GM19023 (cell line): ENCODE results near the gene ZMAT5.

Experiments used
- ATAC-seq: cut with Tn5 transposase; IDR thresholded peaks from one replicate; pipeline ENCODE4 v1.9.1; 2021; ENCODE audit warnings: mild to moderate bottlenecking, moderate library complexity; ENCODE audit not compliant: unreplicated experiment

The ZMAT5 gene

DNA sequence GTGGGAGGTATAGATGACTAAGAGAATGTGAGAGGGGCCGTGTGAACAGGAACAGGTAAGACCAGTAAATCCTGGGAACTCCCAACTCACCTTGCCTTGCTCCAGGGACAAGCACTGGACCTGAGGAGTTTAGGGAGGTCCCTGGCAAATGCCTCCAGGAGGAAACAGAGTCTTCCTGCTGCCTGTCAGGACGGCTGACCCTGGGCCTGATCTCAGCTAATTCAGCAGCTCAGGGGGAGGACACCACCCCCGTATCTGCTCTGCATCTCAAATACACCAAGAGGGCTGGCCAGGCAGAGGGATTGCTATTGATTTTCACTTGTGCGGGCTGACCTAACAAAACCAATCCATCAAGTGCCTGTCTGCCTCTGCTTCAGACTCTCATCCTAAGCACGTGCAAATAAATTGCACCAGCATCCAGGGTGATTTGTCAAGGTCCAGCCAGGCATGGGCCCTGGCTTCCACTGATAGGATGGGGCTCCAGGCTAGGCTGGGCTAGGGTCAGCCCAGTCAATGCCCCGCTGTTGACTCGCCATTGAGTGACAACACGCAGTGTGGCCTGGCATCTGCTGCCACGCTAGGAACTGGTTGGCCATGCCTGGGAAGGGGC lies 20.7 kb upstream of the ZMAT5 start:
- ATAC-seq, result no peak

DNA sequence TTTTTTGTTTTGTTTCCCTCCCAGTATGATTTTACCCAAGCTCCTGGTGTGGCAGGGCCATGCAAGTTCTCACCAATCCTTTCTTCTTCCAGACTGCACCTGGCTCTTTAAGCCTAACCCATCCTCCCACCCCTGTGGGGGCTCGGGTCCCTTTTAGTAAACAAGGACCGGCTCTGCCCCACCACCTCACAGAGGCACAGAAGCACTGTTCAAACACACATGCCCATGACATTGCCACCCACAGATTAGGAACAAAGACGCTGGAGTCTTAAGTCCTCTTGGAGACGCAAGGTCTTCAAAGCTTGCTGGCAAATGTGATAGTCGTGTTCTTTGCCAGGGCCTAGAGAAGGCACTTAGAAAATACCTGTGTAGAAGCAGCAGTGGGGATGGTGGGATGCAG lies 19.2 kb upstream of the ZMAT5 start:
- no peak for ATAC-seq

DNA sequence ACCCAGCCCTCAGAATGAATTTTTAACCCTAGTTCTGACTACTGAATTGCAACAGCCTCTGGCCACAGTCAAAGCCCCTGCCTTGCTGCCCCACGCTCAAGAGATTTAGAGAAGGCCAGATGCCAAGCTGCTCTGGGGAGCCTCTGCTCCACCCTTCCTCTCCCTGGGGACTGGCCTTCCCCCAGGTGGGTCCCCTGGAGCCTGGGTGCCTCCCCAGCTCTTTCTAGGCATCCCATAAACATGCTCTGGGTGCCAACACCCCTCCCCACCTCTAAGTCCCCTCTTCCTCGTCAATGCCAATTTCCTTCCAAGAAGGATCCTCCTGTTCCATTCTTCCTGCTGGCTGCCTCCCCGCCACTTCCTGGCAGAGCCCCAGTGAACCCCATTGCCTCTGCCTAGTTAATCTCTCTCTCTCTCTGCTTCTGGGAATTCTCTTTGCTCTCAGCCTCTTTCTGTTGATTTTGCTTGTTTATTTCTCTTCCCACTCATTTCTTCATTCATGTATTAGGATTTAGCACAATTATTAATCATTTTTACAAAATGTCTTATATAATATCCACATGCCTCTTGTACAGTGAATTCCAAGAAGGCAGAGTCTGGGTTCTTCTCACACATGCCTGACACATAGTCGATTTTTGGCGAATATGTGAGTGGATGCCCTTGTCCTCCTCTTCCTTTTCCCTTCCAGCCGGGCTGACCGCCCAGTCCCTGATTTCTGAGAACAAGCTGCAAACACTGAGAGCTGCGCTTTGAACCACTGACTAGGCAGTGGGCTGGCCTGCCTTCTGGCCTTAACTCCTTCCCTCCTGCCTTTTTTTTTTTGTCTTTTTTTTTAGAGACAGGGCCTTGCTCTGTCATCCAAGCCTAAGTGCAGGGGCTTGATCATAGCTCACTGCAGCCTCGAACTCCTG lies 17.9 kb upstream of the ZMAT5 start:
- no peak for ATAC-seq

DNA sequence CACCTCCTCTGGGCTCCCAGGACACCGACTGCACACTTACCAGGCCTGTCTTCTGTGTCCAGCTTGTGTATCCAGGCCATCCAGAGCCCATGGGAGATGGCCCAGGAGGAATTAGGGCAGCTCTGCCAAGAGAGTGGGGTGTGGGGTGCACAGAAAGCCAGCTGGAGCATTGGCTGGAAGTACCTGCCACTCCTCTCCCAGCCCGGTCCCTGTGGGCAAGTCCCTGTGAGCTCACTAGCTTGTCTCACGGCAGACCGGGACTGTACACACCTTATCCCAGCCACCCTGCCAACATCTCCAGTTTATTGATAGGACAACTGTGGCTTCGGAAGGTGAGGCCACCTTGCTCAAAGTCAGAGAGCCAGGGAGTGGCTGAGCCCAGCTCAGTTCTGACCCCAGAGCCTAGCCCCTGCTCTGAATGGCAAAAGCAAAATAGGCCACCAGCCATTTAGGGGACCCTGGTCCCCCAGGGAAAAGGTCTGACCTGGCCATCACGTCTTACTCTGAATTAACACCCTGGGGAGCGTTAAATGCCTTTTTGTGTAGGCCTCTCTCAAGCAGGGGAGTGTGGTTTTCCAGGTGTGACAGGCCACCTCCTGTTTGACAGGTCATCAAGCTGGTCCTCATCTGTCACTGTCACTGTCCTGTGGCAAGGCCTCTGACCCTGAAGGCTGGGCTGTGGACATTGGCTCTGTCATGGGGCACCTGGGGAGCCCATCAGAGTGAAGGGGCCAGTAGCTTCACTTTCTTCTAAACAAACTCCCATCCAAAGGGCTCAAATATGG lies 15.4 kb upstream of the ZMAT5 start:
- ATAC-seq, result no peak

DNA sequence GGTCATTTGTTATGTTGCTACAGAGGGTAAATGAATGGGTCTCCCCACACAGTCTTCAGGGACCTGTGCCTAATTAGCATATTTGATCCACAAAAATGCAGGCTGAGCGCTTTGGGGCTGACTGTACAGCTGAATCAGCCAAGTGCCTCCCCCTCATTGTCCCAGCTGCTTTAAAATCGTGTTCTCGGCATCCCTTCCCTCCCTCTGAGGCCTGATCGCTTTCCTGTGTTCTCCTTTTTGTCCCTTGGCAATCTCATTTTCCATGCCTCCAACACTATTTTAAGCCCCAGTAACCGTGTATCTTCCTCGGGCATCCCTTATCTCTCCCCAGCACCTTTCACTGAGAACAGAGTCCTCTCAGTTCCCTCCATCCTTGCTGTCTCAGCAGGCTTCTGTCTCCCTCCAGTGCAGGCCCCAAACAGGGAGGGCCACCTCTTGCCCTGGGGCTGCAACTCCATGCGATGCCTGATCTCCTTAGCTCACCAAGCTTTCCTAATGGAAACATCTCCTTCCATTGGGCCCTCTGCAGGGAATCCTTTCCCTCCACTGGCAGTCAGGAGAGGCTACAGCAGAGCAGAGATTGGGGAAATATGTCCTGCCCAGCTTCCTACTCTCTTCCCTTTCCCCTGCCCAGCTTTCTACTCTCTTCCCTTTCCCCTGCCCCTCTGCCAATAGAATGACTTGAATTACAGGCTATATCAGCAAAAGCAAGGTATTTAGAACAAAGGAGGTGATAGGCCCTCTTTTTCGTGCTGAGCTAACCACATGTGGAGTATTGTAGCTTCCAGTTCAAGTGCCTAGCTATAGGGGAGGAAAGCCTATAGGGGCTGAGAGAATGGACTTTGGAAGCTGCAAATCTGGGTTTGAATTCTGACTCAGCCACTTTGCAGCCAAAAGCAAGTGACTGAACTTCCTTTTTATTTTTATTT lies 14.2 kb upstream of the ZMAT5 start:
- ATAC-seq, result no peak

DNA sequence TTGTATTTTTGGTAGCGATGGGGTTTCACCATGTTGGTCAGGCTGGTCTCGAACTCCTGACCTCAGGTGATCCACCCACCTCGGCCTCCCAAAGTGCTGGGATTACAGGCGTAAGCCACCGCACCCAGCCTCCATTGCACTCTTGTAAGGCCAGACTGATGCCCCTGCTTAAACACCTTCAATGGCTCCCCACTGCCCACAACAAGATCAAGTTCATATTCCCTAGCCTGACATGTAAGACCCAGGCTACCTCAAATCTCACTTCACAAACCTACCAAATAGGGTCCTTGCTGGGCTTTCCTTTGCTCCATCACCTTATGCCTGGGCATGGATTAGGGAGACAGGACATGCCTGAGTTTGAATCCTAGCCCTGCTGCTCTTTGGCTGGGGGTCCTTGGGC lies 13.4 kb upstream of the ZMAT5 start:
- no peak for ATAC-seq

DNA sequence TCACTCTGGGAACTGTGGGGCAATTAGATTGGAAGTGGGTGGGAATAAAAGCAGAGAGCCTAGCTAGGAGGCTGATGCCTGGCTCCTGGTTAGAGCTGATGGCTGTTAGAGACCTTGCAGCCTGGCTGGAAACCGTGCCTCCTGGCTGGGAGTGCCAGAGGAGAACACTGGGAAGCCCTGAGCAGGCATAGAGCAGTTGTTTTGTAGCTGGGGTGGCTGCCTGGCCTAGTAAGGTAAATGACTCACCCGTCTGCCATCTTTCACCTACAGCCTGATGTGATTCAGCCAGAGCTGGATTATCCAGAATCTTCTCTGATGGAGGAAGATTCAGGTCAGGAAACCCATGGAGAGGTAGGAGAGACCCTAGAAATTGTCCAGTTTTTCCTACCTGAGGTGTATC lies 6.4 kb upstream of the ZMAT5 start:
- no peak for ATAC-seq

DNA sequence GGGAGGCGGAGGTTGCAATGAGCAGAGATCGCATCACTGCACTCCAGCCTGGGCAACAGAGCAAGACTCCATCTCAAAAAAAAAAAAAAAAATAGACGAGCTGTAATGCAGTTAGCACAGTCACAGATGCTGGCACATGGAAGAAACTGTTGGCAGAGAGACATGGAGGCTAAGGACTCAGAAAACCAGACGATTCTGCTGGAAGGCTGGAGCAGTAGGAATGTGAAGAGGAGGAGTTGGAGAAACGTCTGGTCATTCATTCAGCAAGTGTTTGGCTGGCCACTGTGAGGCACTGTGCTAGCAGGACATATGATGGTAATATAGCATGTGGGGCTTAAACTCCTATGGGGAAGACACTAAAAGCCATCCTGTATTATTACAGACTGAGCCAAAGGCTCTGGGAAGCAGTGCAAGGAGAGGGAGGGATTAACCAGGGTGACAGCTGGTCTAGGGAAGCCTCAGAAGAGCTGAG lies 5.4 kb upstream of the ZMAT5 start:
- ATAC-seq, result no peak

DNA sequence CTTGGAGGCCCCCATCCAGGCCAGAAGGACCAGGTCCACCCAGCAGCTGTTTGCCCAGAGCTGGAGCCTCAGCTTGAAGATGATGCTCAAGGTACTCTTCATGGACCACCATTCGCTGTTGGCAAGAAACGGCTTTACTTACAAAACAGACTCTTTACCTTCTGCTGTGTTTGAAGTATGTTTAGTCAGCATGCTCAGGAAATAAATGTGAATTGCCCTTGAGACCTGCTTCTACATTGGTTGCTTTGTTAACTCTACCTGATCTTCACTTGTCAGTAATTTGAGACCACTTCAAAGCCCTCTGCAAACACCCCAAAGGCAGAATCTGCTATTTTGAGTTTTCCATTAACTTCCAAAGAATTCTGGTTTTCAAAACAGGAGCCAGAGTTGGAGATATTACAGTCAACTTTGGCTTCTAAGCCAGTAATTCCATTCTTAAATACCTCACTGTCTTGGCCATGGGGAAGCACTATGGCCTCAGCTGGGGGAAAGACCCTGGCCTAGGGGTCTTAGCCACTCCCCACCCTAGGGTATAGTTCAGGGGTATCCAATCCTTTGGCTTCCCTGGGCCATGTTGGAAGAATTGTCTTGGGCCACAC lies 3.0 kb upstream of the ZMAT5 start:
- ATAC-seq, result no peak

DNA sequence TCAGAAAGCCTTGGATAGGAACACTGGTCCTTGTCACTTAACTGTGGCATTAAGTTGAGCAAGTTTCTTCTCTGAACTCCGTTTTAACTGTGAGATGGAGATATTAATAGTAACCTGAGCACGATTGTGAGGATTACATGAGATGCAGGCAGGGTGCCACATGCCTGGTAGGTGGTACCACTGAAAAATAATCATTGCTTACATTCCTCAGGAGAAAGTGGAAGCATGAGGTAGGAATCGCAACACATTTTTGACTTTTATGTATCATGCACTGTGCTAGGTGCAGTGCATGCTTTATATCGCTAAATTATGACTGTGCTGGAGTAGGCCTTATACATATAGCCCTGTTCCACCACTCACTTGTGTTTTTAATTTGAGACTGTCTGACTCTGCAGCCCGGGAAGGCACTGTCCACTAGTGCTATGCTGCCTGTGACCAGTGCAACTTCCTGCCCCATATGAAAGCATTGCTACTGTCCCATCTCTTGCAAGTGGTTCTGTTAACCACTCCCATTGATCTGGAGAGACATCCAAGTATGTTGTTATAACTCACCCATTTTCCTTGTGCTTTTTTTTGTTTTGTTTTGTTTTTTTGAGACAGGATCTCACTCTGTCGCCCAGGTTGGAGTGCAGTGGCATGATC lies 1.4 kb upstream of the ZMAT5 start:
- ATAC-seq, result no peak

DNA sequence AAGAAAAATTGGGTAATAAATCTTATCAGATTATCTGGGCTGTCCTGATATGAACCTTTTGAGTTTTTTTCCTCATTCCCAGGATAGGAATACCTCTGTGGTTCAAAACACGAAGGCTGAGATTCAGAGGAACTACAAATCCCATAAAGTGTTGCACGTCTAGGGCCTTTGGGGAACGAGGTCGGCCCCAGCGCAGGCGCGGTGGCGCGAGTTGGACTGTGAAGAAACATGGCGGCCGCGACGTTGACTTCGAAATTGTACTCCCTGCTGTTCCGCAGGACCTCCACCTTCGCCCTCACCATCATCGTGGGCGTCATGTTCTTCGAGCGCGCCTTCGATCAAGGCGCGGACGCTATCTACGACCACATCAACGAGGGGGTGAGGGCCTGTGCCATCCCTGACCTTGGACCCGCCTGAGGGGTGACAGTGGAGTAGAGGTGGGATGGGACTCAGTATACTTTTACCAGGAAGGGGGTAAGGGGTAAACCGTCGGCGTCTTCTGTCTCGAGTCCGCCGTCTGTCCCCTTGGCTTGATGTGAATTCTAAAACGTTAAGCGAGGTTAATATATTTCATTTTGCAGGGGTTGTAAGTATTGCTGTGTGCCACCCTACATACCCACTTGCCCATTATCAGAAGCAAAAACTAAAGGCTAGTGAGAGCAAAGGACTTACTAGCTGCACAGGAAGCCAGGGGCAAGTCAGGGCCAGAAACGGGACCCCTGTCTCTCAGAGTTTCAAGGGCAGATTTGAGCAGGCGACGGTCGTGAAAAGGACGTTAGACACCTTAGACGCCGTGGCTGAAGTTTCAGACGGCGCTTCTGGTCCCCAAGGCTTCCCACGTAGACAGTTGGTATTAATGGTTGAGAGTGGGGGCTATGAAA lies 604 bp upstream of the ZMAT5 start, which contains the start of gene UQCR10:
UQCR10 (plus strand) TSS at position 199 of the 881 bp plus-strand sequence; CDS start at position 229, 30 bp downstream.
- peak; percentile 62 for ATAC-seq

DNA sequence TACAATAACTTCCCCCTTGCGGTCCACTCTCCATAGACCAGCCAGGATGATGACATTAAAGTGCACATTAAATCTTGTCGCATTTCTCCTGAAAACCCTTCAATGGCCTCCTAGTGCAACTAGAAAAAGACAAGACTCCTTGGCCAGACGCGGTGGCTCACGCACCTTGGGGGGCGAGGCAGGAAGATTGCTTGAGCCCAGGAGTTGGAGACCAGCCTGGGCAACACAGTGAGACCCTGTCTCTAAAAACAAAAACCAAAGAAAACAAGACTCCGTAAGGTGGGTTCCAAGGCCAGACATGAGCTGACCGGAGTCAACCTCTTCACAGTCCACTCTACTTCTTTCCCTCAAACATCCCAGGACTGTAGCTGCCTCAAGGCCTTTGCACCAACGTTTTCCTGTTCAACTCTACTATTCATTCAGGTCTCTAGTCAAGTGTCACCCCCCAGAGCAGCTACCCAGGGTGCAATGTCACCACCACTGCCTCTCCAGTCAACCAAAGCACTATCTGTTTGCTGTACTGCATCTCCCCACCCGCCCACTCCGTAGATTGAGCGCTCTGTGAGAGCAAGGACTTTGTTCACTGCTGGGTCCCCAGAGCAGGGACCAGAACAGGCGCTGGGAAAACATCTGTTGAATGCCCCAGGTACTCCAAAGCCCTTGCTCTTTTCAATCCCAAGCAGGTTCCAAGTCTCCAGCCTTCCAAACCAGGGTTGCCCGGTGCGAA lies 739 bp downstream of the ZMAT5 start:
- peak; percentile 23 for ATAC-seq

DNA sequence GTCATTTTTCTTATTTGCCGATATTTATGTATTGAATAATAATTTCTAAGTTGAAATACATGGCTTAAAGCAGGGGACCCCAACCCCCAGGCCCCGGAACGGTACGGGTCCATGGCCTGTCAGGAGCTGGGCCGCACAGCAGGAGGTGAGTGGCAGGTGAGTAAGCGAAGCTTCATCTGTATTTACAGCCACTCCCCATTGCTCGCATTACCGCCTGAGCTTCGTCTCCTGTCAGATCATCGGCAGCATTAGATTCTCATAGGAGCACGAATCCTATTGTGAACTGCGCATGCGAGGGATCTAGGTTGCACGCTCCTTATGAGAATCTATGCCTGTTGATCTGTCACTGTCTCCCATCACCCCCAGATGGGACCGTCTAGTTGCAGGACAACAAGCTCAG lies 4.5 kb downstream of the ZMAT5 start:
- no peak for ATAC-seq

DNA sequence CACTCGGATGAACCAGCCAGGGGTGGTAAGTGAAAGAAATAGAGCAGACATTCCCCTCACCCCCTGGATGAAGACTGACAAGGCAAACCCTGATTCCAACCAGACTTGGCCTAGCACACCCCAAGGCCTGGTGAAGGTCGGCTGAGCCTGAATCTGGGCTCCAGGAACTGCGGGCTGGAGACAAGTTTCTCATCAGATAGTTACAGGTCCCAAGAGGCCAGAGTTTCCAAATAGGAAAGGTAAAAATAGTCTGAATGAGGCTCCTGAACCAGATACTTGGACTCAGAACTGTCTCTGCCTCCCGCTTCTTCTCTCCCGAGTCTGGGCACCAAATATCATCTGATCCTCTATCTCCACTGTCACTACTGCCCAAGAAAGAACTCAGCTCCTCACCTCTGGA lies 7.8 kb downstream of the ZMAT5 start:
- no peak for ATAC-seq

DNA sequence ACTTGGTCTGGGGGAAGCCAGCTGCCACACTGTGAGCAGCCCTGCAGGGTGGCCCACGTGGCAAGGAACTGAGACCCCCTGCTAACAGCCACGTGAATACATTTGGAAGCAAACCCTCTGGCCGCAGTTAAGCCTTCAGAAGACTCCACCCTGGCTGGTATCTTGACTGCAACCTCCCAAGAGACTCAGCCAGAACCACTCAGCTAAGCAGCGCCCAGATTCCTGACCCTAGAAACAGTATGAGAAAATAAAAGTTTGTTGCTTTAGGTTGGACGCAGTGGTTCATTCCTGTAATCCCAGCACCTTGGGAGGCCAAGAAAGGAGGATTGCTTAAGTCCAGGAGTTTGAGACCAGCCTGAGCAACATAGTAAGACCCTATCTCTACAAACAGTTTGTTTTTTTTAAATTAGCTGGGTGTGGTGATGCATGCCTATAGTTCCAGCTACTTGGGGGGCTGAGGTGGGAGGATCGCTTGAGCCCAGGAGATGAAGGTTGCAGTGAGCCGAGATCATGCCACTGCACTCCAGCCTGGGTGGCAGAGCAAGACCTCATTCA lies 8.7 kb downstream of the ZMAT5 start:
- ATAC-seq, result no peak

DNA sequence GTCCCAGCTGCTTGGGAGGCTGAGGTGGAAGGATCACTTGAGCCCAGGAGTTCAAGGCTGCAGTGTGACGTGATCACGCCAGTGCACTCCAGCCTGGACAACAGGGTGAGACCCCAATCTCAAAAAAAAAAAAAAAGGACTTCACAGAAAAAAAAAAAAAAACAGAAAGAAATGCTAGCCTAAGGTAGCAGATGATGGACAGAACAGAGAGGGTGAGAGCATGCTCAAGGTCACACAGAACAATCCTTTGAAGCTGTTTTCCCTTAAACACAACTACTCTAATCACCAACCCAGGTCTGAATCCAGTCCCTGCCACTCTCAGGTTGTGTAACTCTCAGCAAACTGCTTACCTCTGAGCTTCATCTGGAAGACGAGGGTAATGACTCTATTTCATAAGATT lies 9.7 kb downstream of the ZMAT5 start:
- no peak for ATAC-seq

DNA sequence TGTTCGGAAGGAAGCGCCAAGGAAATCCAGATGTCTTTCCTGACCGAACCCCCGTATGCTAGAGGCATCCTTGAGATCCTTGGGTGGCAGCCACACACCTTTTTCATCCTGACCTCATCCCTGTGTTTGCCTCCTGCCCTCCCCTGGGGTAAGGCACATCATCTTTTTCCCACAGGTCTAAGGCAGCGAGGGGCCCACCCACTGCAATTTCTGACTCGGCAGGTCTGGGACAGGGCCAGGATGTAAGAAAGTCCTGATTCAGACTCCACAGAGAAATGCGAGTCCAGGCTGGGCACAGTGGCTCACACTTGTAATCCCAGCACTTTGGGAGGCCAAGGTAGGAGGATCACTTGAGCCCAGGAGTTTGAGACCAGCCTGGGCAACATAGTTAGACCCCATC lies 10.5 kb downstream of the ZMAT5 start:
- no peak for ATAC-seq

DNA sequence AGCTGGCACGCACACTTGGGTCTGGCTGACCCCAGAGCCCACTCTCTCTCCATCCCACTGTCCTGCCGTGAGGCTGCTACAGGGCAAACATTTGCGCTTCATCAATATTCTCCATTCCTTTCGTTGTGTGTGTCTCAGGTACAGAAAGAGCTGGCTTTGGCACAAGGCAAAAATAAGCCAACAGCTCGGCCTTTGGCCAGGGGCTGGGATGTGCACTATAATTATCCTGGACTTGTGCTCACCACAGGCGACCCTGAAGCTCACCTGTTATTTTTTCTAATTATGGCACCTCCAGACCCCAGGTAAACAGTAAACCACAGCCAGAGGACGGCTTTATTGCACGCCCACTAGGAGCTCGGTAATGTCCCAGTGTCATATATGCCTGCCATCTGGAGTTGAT lies 10.9 kb downstream of the ZMAT5 start:
- ATAC-seq, result no peak
